Natural killer cell (primary cell): ENCODE results near the gene RLBP1. TPM values are rescaled to one million over a fixed set of nuclear protein-coding genes. Genes with fewer than 3 reads are reported as not detected.
A peak's percentile ranks its signal among the peaks of the same experiment; 100 is the strongest.
"Not testable (repeated sequence)": the region's sequence is repeated elsewhere in the genome, so short reads cannot be mapped to it uniquely, and the experiment has no call there.

Experiments
- ATAC-seq, 3 donors: fragments of 150-1000 bp in 2 of 3; fragments of 200-7000 bp in 1 of 3; cut with Tn5 transposase; 1 replicate in 1 of 3; 2 replicates in 2 of 3; pipeline ENCODE4 v1.10.0; 2021; ENCODE audit warnings: mild to moderate bottlenecking in 2 of 3, moderate library complexity in 2 of 3
- DNase-seq, 2 donors: peaks; one replicate each; pipeline versions ENCODE4 v3.0.0 to v3.0.0-alpha.2; 2013 to 2021; ENCODE audit warnings: mixed read lengths in 1 of 2
- H3K27ac ChIP-seq: one replicate; pipeline ENCODE4 v1.5.1; 2013; ENCODE audit warnings: mild to moderate bottlenecking, low read length
- H3K27me3 ChIP-seq: one replicate; pipeline ENCODE4 v1.6.1; 2013; ENCODE audit warnings: low read length; ENCODE audit not compliant: control insufficient read depth, insufficient read depth
- H3K36me3 ChIP-seq: one replicate; pipeline ENCODE4 v1.6.1; 2013; ENCODE audit warnings: low read length; ENCODE audit not compliant: control insufficient read depth, insufficient read depth
- H3K4me1 ChIP-seq: one replicate; pipeline ENCODE4 v1.6.1; 2013; ENCODE audit warnings: low read length; ENCODE audit not compliant: control insufficient read depth, insufficient read depth
- H3K4me3 ChIP-seq: one replicate; pipeline ENCODE4 v1.5.1; 2013; ENCODE audit warnings: low read length
- H3K9me3 ChIP-seq: one replicate; pipeline ENCODE4 v1.6.1; 2013; ENCODE audit warnings: low read length; ENCODE audit not compliant: control insufficient read depth, insufficient read depth
- H3K27ac Mint-ChIP-seq, 2 donors: one replicate each; pipeline ENCODE4 v1.8.0; 2022; ENCODE audit warnings: mild to moderate bottlenecking in 2 of 2, mixed read lengths in 2 of 2, moderate library complexity in 1 of 2
- H3K27me3 Mint-ChIP-seq, 2 donors: one replicate each; pipeline ENCODE4 v1.8.0; 2022; ENCODE audit warnings: low read depth in 2 of 2, mixed read lengths in 2 of 2
- H3K36me3 Mint-ChIP-seq: one replicate; pipeline ENCODE4 v1.8.0; 2022; ENCODE audit warnings: mixed read lengths
- H3K4me1 Mint-ChIP-seq, 2 donors: one replicate each; pipeline ENCODE4 v1.8.0; 2022; ENCODE audit warnings: mixed read lengths in 2 of 2
- H3K4me3 Mint-ChIP-seq: one replicate; pipeline ENCODE4 v1.8.0; 2022; ENCODE audit warnings: mild to moderate bottlenecking, moderate library complexity, mixed read lengths
- H3K9me3 Mint-ChIP-seq, 2 donors: one replicate each; pipeline ENCODE4 v1.8.0; 2022; ENCODE audit warnings: mixed read lengths in 2 of 2
- CTCF ChIP-seq: fragments of 200-600 bp; IDR thresholded peaks from one replicate; pipeline ENCODE4 v1.8.0; 2022; ENCODE audit warnings: antibody characterized with exemption
- WGBS: methylation state at CpG from one replicate; pipeline ENCODE4 v1.1.7; 2013; ENCODE audit warnings: missing lambda C conversion rate; ENCODE audit not compliant: insufficient coverage; 5-methylcytosine and 5-hydroxymethylcytosine counted together
- intact Hi-C: fragments of 100-400 bp; cut with micrococcal nuclease; formaldehyde crosslinking; loops from one replicate; pipeline ENCODE4 v1.14.2; 2022
- total RNA-seq, 4 donors: library from RNA; stranded (reverse); fragments of 120-200 nt in 1 of 4; gene quantifications; one replicate each; pipeline versions ENCODE4 v1.2.3 to v1.2.4, GENCODE V29; 2013 to 2022

The RLBP1 gene
- total RNA-seq, 3 donors from 2014 or later (not counting 1 experiment from before 2014, with no cell fraction given), result not detected

- DNase-seq, result no peak
- no peak for TF ChIP-seq CTCF
- peaks cover 4% of the 10 kb centered on the region for H3K36me3 ChIP-seq
- no peaks in the 10 kb centered on the region for H3K9me3 ChIP-seq
- Mint-ChIP-seq H3K9me3 (no peaks in the 10 kb centered on the region), H3K4me3 (peak overlapping the region; percentile 91), H3K36me3 (no peaks in the 10 kb centered on the region), H3K4me1 (peaks cover 20 to 37% of the 10 kb centered on the region in 2 donors), H3K27me3 (no peaks in the 10 kb centered on the region), H3K27ac (peak overlapping the region; percentile 86 to 90)
- peak overlapping the region; percentile 67 for H3K4me3 ChIP-seq
- H3K27ac ChIP-seq, result no peak overlapping the region
- ATAC-seq, result no peak
- intact Hi-C loops, result loop anchor here (2.0 to 5.0 kb wide), 2 partner anchors 38 to 88 kb away; partner anchors contain the start of gene POLG
- WGBS, result 1% methylated on average over 6 of the region's 6 CpGs
- H3K27me3 ChIP-seq, result no peaks in the 10 kb centered on the region
- peaks cover 13% of the 10 kb centered on the region for H3K4me1 ChIP-seq
Observed at GRCh38 chr15:89244574-89244903, 23.2 kb upstream of the RLBP1 start.

- peak within 1 kb of the TSS; percentile 67 for H3K4me3 ChIP-seq
- Mint-ChIP-seq H3K4me1 (peaks cover 20 to 37% of the 10 kb centered on the region in 2 donors), H3K36me3 (no peaks in the 10 kb centered on the region), H3K27me3 (no peaks in the 10 kb centered on the region), H3K27ac (peak within 1 kb of the TSS; percentile 86 to 90), H3K4me3 (peak within 1 kb of the TSS; percentile 91), H3K9me3 (no peaks in the 10 kb centered on the region)
- peak; percentile 24 for TF ChIP-seq CTCF
- peaks cover 4% of the 10 kb centered on the region for H3K36me3 ChIP-seq
- H3K27me3 ChIP-seq, result no peaks in the 10 kb centered on the region
- peaks cover 13% of the 10 kb centered on the region for H3K4me1 ChIP-seq
- peak within 1 kb of the TSS; percentile 11 for H3K27ac ChIP-seq
- intact Hi-C loops, result loop anchor here (2.0 to 5.0 kb wide), 2 partner anchors 37 to 88 kb away; partner anchors contain the start of gene POLG
- WGBS, result under 1% methylated on average over 69 of the region's 69 CpGs
- H3K9me3 ChIP-seq, result no peaks in the 10 kb centered on the region
- DNase-seq (peak; percentile 95 to 96), ATAC-seq (peak; percentile 97 to 98 (median 98))
Observed at GRCh38 chr15:89243691-89244573, 22.6 kb upstream of the RLBP1 start, which contains the start of gene FANCI. TSS of gene FANCI (plus strand) at chr15:89243979. CDS start at chr15:89247648, 3,669 bp downstream.

- DNase-seq (peak in 1 of 2 donors; percentile 7), ATAC-seq (peak in 1 of 3 donors; percentile 0)
- H3K27me3 Mint-ChIP-seq, result no peaks in the 10 kb centered on the region
- H3K9me3 Mint-ChIP-seq, result no peaks in the 10 kb centered on the region
- Histone ChIP-seq H3K4me3 (peak overlapping the region; percentile 67), H3K4me1 (peaks cover 13% of the 10 kb centered on the region), H3K27me3 (no peaks in the 10 kb centered on the region), H3K9me3 (no peaks in the 10 kb centered on the region), H3K27ac (peak overlapping the region; percentile 11), H3K36me3 (peaks cover 4% of the 10 kb centered on the region)
- H3K4me3 Mint-ChIP-seq, result peak overlapping the region; percentile 91
- peaks cover 20 to 37% of the 10 kb centered on the region in 2 donors for H3K4me1 Mint-ChIP-seq
- 47% methylated on average over 20 of the region's 20 CpGs for WGBS
- intact Hi-C loops, result loop anchor here (5.0 kb wide), 1 partner anchor 89 kb away; the partner anchor contains the start of gene POLG
- no peaks in the 10 kb centered on the region for H3K36me3 Mint-ChIP-seq
- TF ChIP-seq CTCF, result no peak
- H3K27ac Mint-ChIP-seq, result peak overlapping the region; percentile 86 to 90
Observed at GRCh38 chr15:89243046-89243690, 21.8 kb upstream of the RLBP1 start.

- not testable (repeated sequence) for H3K27me3 Mint-ChIP-seq, H3K4me3 Mint-ChIP-seq, H3K36me3 Mint-ChIP-seq, H3K36me3 ChIP-seq, H3K27ac Mint-ChIP-seq, ATAC-seq, H3K27ac ChIP-seq, DNase-seq, H3K27me3 ChIP-seq, H3K9me3 Mint-ChIP-seq, H3K9me3 ChIP-seq, H3K4me3 ChIP-seq
- H3K4me1 ChIP-seq, result peaks cover 13% of the 10 kb centered on the region
- H3K4me1 Mint-ChIP-seq, result peaks cover 20 to 25% of the 10 kb centered on the region in 2 donors
- intact Hi-C loops, result loop anchor here (5.0 kb wide), 1 partner anchor 92 kb away; the partner anchor contains the start of gene POLG
- 91% methylated on average over 11 of the region's 12 CpGs for WGBS
Observed at GRCh38 chr15:89239883-89240810, 18.8 kb upstream of the RLBP1 start.
